Right cardiac atrium (tissue), 5 donors: ENCODE measurements around the gene RPS6KA3. TPM values are rescaled to one million over a fixed set of nuclear protein-coding genes. Genes with fewer than 3 reads are reported as not detected.

Source experiments
- ATAC-seq, 2 donors: fragments of 200-7000 bp; cut with Tn5 transposase; one replicate each; pipeline versions ENCODE4 v1.8.0 to v1.9.1; 2020; ENCODE audit warnings: moderate library complexity in 2 of 2, mild to moderate bottlenecking in 1 of 2
- DNase-seq, 3 donors: peaks; one replicate each; pipeline ENCODE4 v3.0.0-alpha.2; 2020
- H3K27ac ChIP-seq: one replicate; pipeline ENCODE4 v1.5.1; 2013; ENCODE audit warnings: mild to moderate bottlenecking, low read length, control low read depth, moderate library complexity
- H3K27me3 ChIP-seq: one replicate; pipeline ENCODE4 v1.6.1; 2013; ENCODE audit not compliant: control insufficient read depth, insufficient read depth
- H3K4me1 ChIP-seq: one replicate; pipeline ENCODE4 v1.6.1; 2013; ENCODE audit warnings: low read length; ENCODE audit not compliant: control insufficient read depth, insufficient read depth
- H3K4me3 ChIP-seq: one replicate; pipeline ENCODE4 v1.5.1; 2013; ENCODE audit warnings: low read length, control low read depth
- H3K9me3 ChIP-seq: one replicate; pipeline ENCODE4 v1.6.1; 2013; ENCODE audit warnings: low read length; ENCODE audit not compliant: control insufficient read depth
- WGBS: extraction: QIAGEN DNeasy Blood & Tissue Kit; methylation state at CpG from one replicate; pipeline ENCODE4 v1.1.7; 2013; 5-methylcytosine and 5-hydroxymethylcytosine counted together
- intact Hi-C, 4 donors: fragments of 100-400 bp; cut with DNase I; formaldehyde crosslinking; loops; one replicate each; pipeline versions ENCODE4 v1.11.0 to v1.14.0; 2022 to 2023
- long read RNA-seq, 4 donors: library from polyadenylated mRNA; unstranded; transcript quantifications; one replicate each; pipeline ENCODE4 v2.0.0, GENCODE V29; 2020 to 2021
- polyA plus RNA-seq: library from polyadenylated mRNA; stranded (reverse); fragments of 200-250 nt; gene quantifications from one replicate; pipeline ENCODE4 v1.2.3, GENCODE V29; 2013
- total RNA-seq, 4 donors: library from RNA; stranded (reverse); fragmentation: NEBNext Ultra II Directional; extraction: Animal tissue kit (Norgen Biotek cat#: 25700); gene quantifications; one replicate each; pipeline ENCODE4 v1.2.1, GENCODE V29; 2021
- donor health status: healthy with polysubstance abuse.
- donor health status: DM: no; HTN: yes; CAD: no.
- donor health status: DM: no; HTN: no; CAD: no.
- donor health status: DM: no; HTN: yes; CAD: no; lungs with severe emphysema.
- donor health status: DM: yes; HTN: yes; CAD: no.

RPS6KA3 gene
- total RNA-seq = 10 to 100 TPM; 25.2 to 37.4 (median 29.3) TPM
- 11.1 TPM for polyA plus RNA-seq
- long read RNA-seq, donor 1, full-length matches to known transcripts = 55 of 71 reads
- long read RNA-seq, donor 1, partial matches to known transcripts = 4 of 71 reads
- long read RNA-seq, donor 1, other reads (novel, unspliced or antisense) = 12 of 71 reads
- long read RNA-seq, donor 2, full-length matches to known transcripts = 23 of 33 reads
- long read RNA-seq, donor 2, partial matches to known transcripts = 1 of 33 reads
- long read RNA-seq, donor 2, other reads (novel, unspliced or antisense) = 9 of 33 reads
- long read RNA-seq, donor 3, full-length matches to known transcripts = 24 of 39 reads
- long read RNA-seq, donor 3, partial matches to known transcripts = 4 of 39 reads
- long read RNA-seq, donor 3, other reads (novel, unspliced or antisense) = 11 of 39 reads
- long read RNA-seq, donor 4, full-length matches to known transcripts = 16 of 27 reads
- long read RNA-seq, donor 4, partial matches to known transcripts = 0 of 27 reads
- long read RNA-seq, donor 4, other reads (novel, unspliced or antisense) = 11 of 27 reads

- ATAC-seq = peak; percentile 97 to 98
- WGBS = under 1% methylated on average over 58 of the region's 77 CpGs
Measured at GRCh38 chrX:20266810-20267606, at the start of gene RPS6KA3. Gene RPS6KA3 (minus strand): TSS chrX:20266909. CDS start chrX:20266632, 277 bp downstream.

GRCh38 chrX:20315140-20315539 is 48.4 kb upstream of the RPS6KA3 start:
- Histone ChIP-seq H3K27ac (no peak overlapping the region), H3K4me3 (no peak overlapping the region), H3K27me3 (no peaks in the 10 kb centered on the region), H3K9me3 (no peaks in the 10 kb centered on the region), H3K4me1 (no peaks in the 10 kb centered on the region)
- no peak for ATAC-seq
- WGBS = 61% methylated on average over 2 of the region's 2 CpGs
- DNase-seq = no peak
- intact Hi-C loops = no loop called here

More at GRCh38 chrX:20266810-20267606, at the start of gene RPS6KA3:
- intact Hi-C loops = no loop called here
- H3K9me3 ChIP-seq = no peaks in the 10 kb centered on the region
- H3K27me3 ChIP-seq = no peaks in the 10 kb centered on the region
- peak; percentile 90 to 96 (median 96) for DNase-seq
- H3K4me3 ChIP-seq = peak within 1 kb of the TSS; percentile 95
- no peaks in the 10 kb centered on the region for H3K4me1 ChIP-seq
- H3K27ac ChIP-seq = peak within 1 kb of the TSS; percentile 95

- Histone ChIP-seq H3K27ac (no peak overlapping the region), H3K4me3 (no peak overlapping the region), H3K4me1 (no peaks in the 10 kb centered on the region), H3K27me3 (no peaks in the 10 kb centered on the region), H3K9me3 (no peaks in the 10 kb centered on the region)
- DNase-seq (no peak), ATAC-seq (no peak)
- WGBS = 82% methylated on average over 1 of the region's 1 CpG
- intact Hi-C loops = no loop called here
Measured at GRCh38 chrX:20313899-20314298, 47.2 kb upstream of the RPS6KA3 start.

GRCh38 chrX:20312018-20312417 is 45.3 kb upstream of the RPS6KA3 start:
- DNase-seq (no peak), ATAC-seq (no peak)
- H3K9me3 ChIP-seq = no peaks in the 10 kb centered on the region
- H3K27ac ChIP-seq = no peak overlapping the region
- H3K4me1 ChIP-seq = no peaks in the 10 kb centered on the region
- WGBS = 73% methylated on average over 1 of the region's 1 CpG
- H3K27me3 ChIP-seq = no peaks in the 10 kb centered on the region
- intact Hi-C loops = no loop called here
- H3K4me3 ChIP-seq = no peak overlapping the region

GRCh38 chrX:20311505-20311904 is 44.8 kb upstream of the RPS6KA3 start:
- Histone ChIP-seq H3K4me3 (no peak overlapping the region), H3K27me3 (no peaks in the 10 kb centered on the region), H3K9me3 (no peaks in the 10 kb centered on the region), H3K27ac (no peak overlapping the region), H3K4me1 (no peaks in the 10 kb centered on the region)
- ATAC-seq = no peak
- no peak for DNase-seq
- 80% methylated on average over 2 of the region's 2 CpGs for WGBS
- intact Hi-C loops = no loop called here

- 67% methylated on average over 8 of the region's 8 CpGs for WGBS
- Histone ChIP-seq H3K4me1 (no peaks in the 10 kb centered on the region), H3K27ac (no peak overlapping the region), H3K27me3 (no peaks in the 10 kb centered on the region), H3K4me3 (no peak overlapping the region), H3K9me3 (no peaks in the 10 kb centered on the region)
- no peak for ATAC-seq
- DNase-seq = no peak
- intact Hi-C loops = no loop called here
Measured at GRCh38 chrX:20309806-20310205, 43.1 kb upstream of the RPS6KA3 start.

- no peak for ATAC-seq
- WGBS = 83% methylated on average over 3 of the region's 3 CpGs
- H3K4me3 ChIP-seq = no peak overlapping the region
- no peak overlapping the region for H3K27ac ChIP-seq
- no peak for DNase-seq
- intact Hi-C loops = no loop called here
- no peaks in the 10 kb centered on the region for H3K9me3 ChIP-seq
- no peaks in the 10 kb centered on the region for H3K27me3 ChIP-seq
- no peaks in the 10 kb centered on the region for H3K4me1 ChIP-seq
Measured at GRCh38 chrX:20306668-20307067, 40.0 kb upstream of the RPS6KA3 start.

- ATAC-seq (no peak), DNase-seq (no peak)
- Histone ChIP-seq H3K27ac (no peak overlapping the region), H3K9me3 (no peaks in the 10 kb centered on the region), H3K4me1 (no peaks in the 10 kb centered on the region), H3K27me3 (no peaks in the 10 kb centered on the region), H3K4me3 (no peak overlapping the region)
- intact Hi-C loops = no loop called here
- 91% methylated on average over 5 of the region's 5 CpGs for WGBS
Measured at GRCh38 chrX:20300822-20301221, 34.1 kb upstream of the RPS6KA3 start.

GRCh38 chrX:20294957-20295356 is 28.2 kb upstream of the RPS6KA3 start:
- intact Hi-C loops = no loop called here
- no peak for ATAC-seq
- WGBS = 94% methylated on average over 2 of the region's 2 CpGs
- Histone ChIP-seq H3K4me1 (no peaks in the 10 kb centered on the region), H3K4me3 (no peak overlapping the region), H3K27ac (no peak overlapping the region), H3K27me3 (no peaks in the 10 kb centered on the region), H3K9me3 (no peaks in the 10 kb centered on the region)
- no peak for DNase-seq

GRCh38 chrX:20294284-20294683 is 27.6 kb upstream of the RPS6KA3 start:
- ATAC-seq = no peak
- Histone ChIP-seq H3K4me3 (no peak overlapping the region), H3K4me1 (no peaks in the 10 kb centered on the region), H3K27me3 (no peaks in the 10 kb centered on the region), H3K9me3 (no peaks in the 10 kb centered on the region), H3K27ac (no peak overlapping the region)
- DNase-seq = no peak
- intact Hi-C loops = no loop called here

- Histone ChIP-seq H3K4me1 (no peaks in the 10 kb centered on the region), H3K9me3 (no peaks in the 10 kb centered on the region), H3K27ac (no peak overlapping the region), H3K4me3 (no peak overlapping the region), H3K27me3 (no peaks in the 10 kb centered on the region)
- ATAC-seq (no peak), DNase-seq (no peak)
- intact Hi-C loops = no loop called here
- 76% methylated on average over 2 of the region's 2 CpGs for WGBS
Measured at GRCh38 chrX:20285511-20285910, 18.8 kb upstream of the RPS6KA3 start.
